Neural progenitor cell (in vitro differentiated cells): ENCODE measurements around the gene USP13. TPM values are rescaled to one million over a fixed set of nuclear protein-coding genes. Genes with fewer than 3 reads are reported as not detected.

Source experiments
- DNase-seq: peaks from one replicate; pipeline ENCODE4 v3.0.0-alpha.2; 2016; ENCODE audit warnings: low spot score
- H2AFZ ChIP-seq: fragments of 200-600 bp; sonication (generic); replicated peaks from 2 replicates; pipeline ENCODE4 v1.6.1; 2016; ENCODE audit warnings: antibody characterized with exemption
- H3F3A ChIP-seq: fragments of 200-600 bp; sonication (generic); 2 replicates; pipeline ENCODE4 v1.6.1; 2016; ENCODE audit warnings: antibody characterized with exemption, low read depth
- H3K27ac ChIP-seq: fragments of 200-600 bp; sonication (generic); 2 replicates; pipeline ENCODE4 v1.5.1; 2016; ENCODE audit warnings: mild to moderate bottlenecking
- H3K27me3 ChIP-seq: fragments of 200-600 bp; sonication (generic); 2 replicates; pipeline ENCODE4 v1.6.1; 2016; ENCODE audit warnings: mild to moderate bottlenecking, moderate library complexity
- H3K36me3 ChIP-seq: fragments of 200-600 bp; sonication (generic); 2 replicates; pipeline ENCODE4 v1.5.1; 2016
- H3K4me1 ChIP-seq: fragments of 200-600 bp; sonication (generic); 2 replicates; pipeline ENCODE4 v1.6.1; 2016; ENCODE audit warnings: mixed run types
- H3K4me2 ChIP-seq: fragments of 200-600 bp; sonication (generic); 2 replicates; pipeline ENCODE4 v1.6.1; 2016
- H3K4me3 ChIP-seq: fragments of 200-600 bp; sonication (generic); 2 replicates; pipeline ENCODE4 v1.5.1; 2016
- H3K79me2 ChIP-seq: fragments of 200-600 bp; sonication (generic); 2 replicates; pipeline ENCODE4 v1.6.1; 2016; ENCODE audit warnings: low read depth
- H3K9ac ChIP-seq: fragments of 200-600 bp; sonication (generic); 2 replicates; pipeline ENCODE4 v1.6.1; 2016
- H3K9me3 ChIP-seq: fragments of 200-600 bp; sonication (generic); 2 replicates; pipeline ENCODE4 v1.5.1; 2016; ENCODE audit warnings: low read depth
- H4K20me1 ChIP-seq: fragments of 200-600 bp; sonication (generic); 2 replicates; pipeline ENCODE4 v1.6.1; 2016; ENCODE audit warnings: low read depth
- H3K27ac Mint-ChIP-seq: 3 replicates; pipeline ENCODE4 v1.8.0; 2021; ENCODE audit warnings: mixed read lengths
- H3K27me3 Mint-ChIP-seq: 2 replicates; pipeline ENCODE4 v1.8.0; 2022; ENCODE audit warnings: low read depth, mild to moderate bottlenecking, inconsistent platforms, moderate library complexity, mixed read lengths; ENCODE audit not compliant: insufficient read depth
- H3K36me3 Mint-ChIP-seq: 3 replicates; pipeline ENCODE4 v1.8.0; 2021; ENCODE audit warnings: mixed read lengths
- H3K4me1 Mint-ChIP-seq: 3 replicates; pipeline ENCODE4 v1.8.0; 2021; ENCODE audit warnings: mixed read lengths
- H3K4me3 Mint-ChIP-seq: 3 replicates; pipeline ENCODE4 v1.8.0; 2021; ENCODE audit warnings: mild to moderate bottlenecking, moderate library complexity, mixed read lengths
- H3K9me3 Mint-ChIP-seq: 3 replicates; pipeline ENCODE4 v1.8.0; 2020; ENCODE audit warnings: mixed read lengths
- EZH2 ChIP-seq: fragments of 200-600 bp; sonication (generic); IDR thresholded peaks from 2 replicates; pipeline ENCODE4 v1.6.1; 2017; ENCODE audit warnings: antibody characterized with exemption, mild to moderate bottlenecking, moderate library complexity
- EZH2phosphoT487 ChIP-seq: fragments of 200-600 bp; sonication (generic); IDR thresholded peaks from 2 replicates; pipeline ENCODE4 v1.6.1; 2017; ENCODE audit warnings: antibody characterized with exemption
- total RNA-seq: library from RNA; depleted of rRNA; stranded (reverse); fragments of >200 nt; gene quantifications from 2 replicates; pipeline ENCODE4 v1.2.3, GENCODE V29; 2015; ENCODE audit warnings: low replicate concordance
- TF ChIP-seq, protein P1 (sequence below): fragments of 200-600 bp; sonication (generic); IDR thresholded peaks from 2 replicates; pipeline ENCODE4 v1.5.1; 2017; ENCODE audit warnings: antibody characterized with exemption, mild to moderate bottlenecking

Gene USP13
- total RNA-seq, 1 donor from 2014 or later: 17.7 TPM

DNA sequence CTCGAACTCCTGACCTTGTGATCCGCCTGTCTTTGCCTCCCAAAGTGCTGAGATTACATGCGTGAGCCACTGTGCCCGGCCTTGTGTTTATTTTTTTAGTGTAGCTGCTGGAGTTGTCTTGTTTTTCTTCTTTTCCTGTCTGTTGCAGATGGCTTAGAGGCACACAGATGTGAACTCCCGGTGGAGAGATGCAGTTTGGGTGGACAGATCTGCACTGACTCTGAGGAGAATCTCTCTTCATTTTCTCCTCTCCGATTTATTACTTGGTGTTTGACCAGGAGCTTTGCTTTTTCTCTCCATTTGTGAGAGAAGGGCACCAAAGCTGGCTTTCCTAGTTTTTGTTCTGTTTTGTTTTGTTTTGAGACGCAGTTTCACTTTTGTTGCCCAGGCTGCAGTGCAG is 62.7 kb downstream of the USP13 start:
- peaks cover 20% of the 10 kb centered on the region for H3K4me1 Mint-ChIP-seq
- no peak for DNase-seq
- H3K9me3 ChIP-seq: no peaks in the 10 kb centered on the region
- H3F3A ChIP-seq: peaks cover 1% of the 10 kb centered on the region
- H2AFZ ChIP-seq: no peak overlapping the region
- no peak overlapping the region for H3K4me2 ChIP-seq
- H3K36me3 ChIP-seq: peaks cover 15% of the 10 kb centered on the region
- H3K4me1 ChIP-seq: peaks cover 17% of the 10 kb centered on the region
- peaks cover 7% of the 10 kb centered on the region for H3K27me3 Mint-ChIP-seq
- no peak overlapping the region for H3K27ac ChIP-seq
- peaks cover 12% of the 10 kb centered on the region for H3K36me3 Mint-ChIP-seq
- TF ChIP-seq EZH2phosphoT487 (no peak), EZH2 (no peak)
- TF ChIP-seq, protein P1, sequence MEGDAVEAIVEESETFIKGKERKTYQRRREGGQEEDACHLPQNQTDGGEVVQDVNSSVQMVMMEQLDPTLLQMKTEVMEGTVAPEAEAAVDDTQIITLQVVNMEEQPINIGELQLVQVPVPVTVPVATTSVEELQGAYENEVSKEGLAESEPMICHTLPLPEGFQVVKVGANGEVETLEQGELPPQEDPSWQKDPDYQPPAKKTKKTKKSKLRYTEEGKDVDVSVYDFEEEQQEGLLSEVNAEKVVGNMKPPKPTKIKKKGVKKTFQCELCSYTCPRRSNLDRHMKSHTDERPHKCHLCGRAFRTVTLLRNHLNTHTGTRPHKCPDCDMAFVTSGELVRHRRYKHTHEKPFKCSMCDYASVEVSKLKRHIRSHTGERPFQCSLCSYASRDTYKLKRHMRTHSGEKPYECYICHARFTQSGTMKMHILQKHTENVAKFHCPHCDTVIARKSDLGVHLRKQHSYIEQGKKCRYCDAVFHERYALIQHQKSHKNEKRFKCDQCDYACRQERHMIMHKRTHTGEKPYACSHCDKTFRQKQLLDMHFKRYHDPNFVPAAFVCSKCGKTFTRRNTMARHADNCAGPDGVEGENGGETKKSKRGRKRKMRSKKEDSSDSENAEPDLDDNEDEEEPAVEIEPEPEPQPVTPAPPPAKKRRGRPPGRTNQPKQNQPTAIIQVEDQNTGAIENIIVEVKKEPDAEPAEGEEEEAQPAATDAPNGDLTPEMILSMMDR: no peak
- no peaks in the 10 kb centered on the region for H3K79me2 ChIP-seq
- no peaks in the 10 kb centered on the region for H3K27me3 ChIP-seq
- H3K27ac Mint-ChIP-seq: no peak overlapping the region
- H3K4me3 ChIP-seq: no peak overlapping the region
- H3K9ac ChIP-seq: no peak overlapping the region
- H3K4me3 Mint-ChIP-seq: no peak overlapping the region
- no peaks in the 10 kb centered on the region for H3K9me3 Mint-ChIP-seq
- peaks cover 3% of the 10 kb centered on the region for H4K20me1 ChIP-seq

DNA sequence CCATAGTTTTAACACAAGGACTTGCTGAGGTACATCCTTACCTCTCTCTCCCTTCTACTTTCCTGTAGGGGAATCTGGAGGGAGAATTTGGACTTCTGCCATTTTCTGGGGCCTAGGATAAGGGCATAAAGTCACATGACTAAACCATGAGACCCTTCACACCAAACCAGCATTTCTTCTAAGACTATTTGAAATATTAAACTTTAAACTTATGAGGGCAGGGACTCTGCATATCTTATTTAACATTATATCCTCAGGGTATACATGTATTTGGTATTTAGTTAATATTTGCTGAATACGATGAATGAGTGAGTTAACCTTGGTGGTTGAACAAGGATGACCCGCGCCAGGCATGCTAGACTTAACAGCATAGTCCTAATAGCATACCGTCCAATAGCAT is 63.4 kb downstream of the USP13 start:
- H3K4me1 ChIP-seq: peaks cover 16% of the 10 kb centered on the region
- Mint-ChIP-seq H3K27me3 (peaks cover 7% of the 10 kb centered on the region), H3K4me3 (no peak overlapping the region), H3K4me1 (peaks cover 21% of the 10 kb centered on the region), H3K36me3 (peaks cover 12% of the 10 kb centered on the region), H3K9me3 (no peaks in the 10 kb centered on the region), H3K27ac (no peak overlapping the region)
- no peaks in the 10 kb centered on the region for H3F3A ChIP-seq
- H3K27me3 ChIP-seq: no peaks in the 10 kb centered on the region
- H3K4me2 ChIP-seq: no peak overlapping the region
- no peak overlapping the region for H3K9ac ChIP-seq
- peaks cover 15% of the 10 kb centered on the region for H3K36me3 ChIP-seq
- H3K4me3 ChIP-seq: no peak overlapping the region
- no peaks in the 10 kb centered on the region for H3K9me3 ChIP-seq
- H2AFZ ChIP-seq: no peak overlapping the region
- no peaks in the 10 kb centered on the region for H3K79me2 ChIP-seq
- H3K27ac ChIP-seq: no peak overlapping the region
- TF ChIP-seq, protein P1: no peak
- no peak for TF ChIP-seq EZH2phosphoT487
- TF ChIP-seq EZH2: no peak
- no peak for DNase-seq
- H4K20me1 ChIP-seq: no peaks in the 10 kb centered on the region

DNA sequence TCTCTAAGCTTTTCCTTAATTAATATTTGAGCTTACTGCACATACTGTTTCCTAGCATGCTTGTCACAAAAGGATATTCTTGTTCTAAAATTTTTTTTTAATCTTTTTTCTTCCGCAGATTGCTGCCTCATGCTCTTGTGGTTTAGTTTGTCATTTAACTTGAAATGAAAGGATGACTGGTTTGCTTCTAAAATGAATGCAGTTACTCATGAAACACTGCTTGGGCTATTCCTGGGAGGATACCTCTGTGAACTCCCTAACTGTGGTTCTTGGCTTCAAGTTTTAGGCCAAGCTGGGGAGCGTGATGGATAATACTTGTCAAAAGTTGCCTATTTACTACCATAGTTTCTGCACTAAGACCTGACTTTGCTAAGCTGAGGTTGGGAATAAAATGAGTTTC is 64.0 kb downstream of the USP13 start:
- H3K27me3 ChIP-seq: no peaks in the 10 kb centered on the region
- H4K20me1 ChIP-seq: no peaks in the 10 kb centered on the region
- H3K4me2 ChIP-seq: no peak overlapping the region
- no peak overlapping the region for H3K27ac ChIP-seq
- H3K79me2 ChIP-seq: no peaks in the 10 kb centered on the region
- Mint-ChIP-seq H3K27ac (no peak overlapping the region), H3K36me3 (peaks cover 16% of the 10 kb centered on the region), H3K9me3 (no peaks in the 10 kb centered on the region), H3K4me1 (peaks cover 21% of the 10 kb centered on the region), H3K27me3 (peaks cover 5% of the 10 kb centered on the region), H3K4me3 (no peak overlapping the region)
- peaks cover 11% of the 10 kb centered on the region for H3K36me3 ChIP-seq
- no peak overlapping the region for H3K4me3 ChIP-seq
- no peaks in the 10 kb centered on the region for H3F3A ChIP-seq
- H3K9me3 ChIP-seq: no peaks in the 10 kb centered on the region
- DNase-seq: no peak
- H3K4me1 ChIP-seq: peaks cover 16% of the 10 kb centered on the region
- H3K9ac ChIP-seq: no peak overlapping the region
- TF ChIP-seq, protein P1: no peak
- TF ChIP-seq EZH2phosphoT487: no peak
- no peak for TF ChIP-seq EZH2
- H2AFZ ChIP-seq: no peak overlapping the region

DNA sequence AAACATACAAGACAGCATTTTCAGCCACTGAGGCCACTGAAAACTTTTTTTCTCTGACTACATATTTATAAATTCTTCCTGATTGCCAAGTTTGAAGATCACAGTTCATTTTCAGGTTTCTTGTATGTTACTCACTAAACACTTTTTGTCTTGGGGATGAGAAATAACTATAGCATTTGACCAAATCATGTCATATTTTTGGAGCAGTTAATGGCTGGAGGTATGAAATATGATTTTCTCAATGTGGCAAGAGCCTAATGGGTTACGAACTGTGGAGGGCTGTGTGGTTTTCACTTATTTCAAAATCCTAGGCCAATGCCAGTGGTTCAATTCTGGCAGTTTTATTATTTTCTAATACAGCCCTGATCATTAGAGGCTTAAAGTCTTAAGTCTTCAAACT is 64.4 kb downstream of the USP13 start:
- H3K79me2 ChIP-seq: no peaks in the 10 kb centered on the region
- Mint-ChIP-seq H3K9me3 (no peaks in the 10 kb centered on the region), H3K4me1 (peaks cover 21% of the 10 kb centered on the region), H3K27ac (no peak overlapping the region), H3K4me3 (no peak overlapping the region), H3K36me3 (peaks cover 18% of the 10 kb centered on the region), H3K27me3 (peaks cover 5% of the 10 kb centered on the region)
- H3K36me3 ChIP-seq: peaks cover 7% of the 10 kb centered on the region
- peaks cover 16% of the 10 kb centered on the region for H3K4me1 ChIP-seq
- no peaks in the 10 kb centered on the region for H3K27me3 ChIP-seq
- DNase-seq: no peak
- H3K9ac ChIP-seq: no peak overlapping the region
- no peak overlapping the region for H3K27ac ChIP-seq
- H3F3A ChIP-seq: no peaks in the 10 kb centered on the region
- H3K4me3 ChIP-seq: no peak overlapping the region
- no peak overlapping the region for H2AFZ ChIP-seq
- H3K4me2 ChIP-seq: no peak overlapping the region
- no peaks in the 10 kb centered on the region for H3K9me3 ChIP-seq
- H4K20me1 ChIP-seq: no peaks in the 10 kb centered on the region
- TF ChIP-seq EZH2phosphoT487: no peak
- TF ChIP-seq EZH2: no peak
- TF ChIP-seq, protein P1: no peak
